Inferior parietal cortex (tissue), 1 donor: ENCODE data around the gene USP11.
A peak's percentile ranks its signal among the peaks of the same experiment; 100 is the strongest.

Source experiments
- DNase-seq: peaks from one replicate; pipeline ENCODE4 v3.0.0-alpha.2; 2016; ENCODE audit errors: extremely low spot score

The USP11 gene

GRCh38 chrX:47224266-47224895 is 8.4 kb upstream of the USP11 start:
- DNase-seq: no peak

GRCh38 chrX:47224896-47225290 is 7.9 kb upstream of the USP11 start:
- DNase-seq: no peak

DNA sequence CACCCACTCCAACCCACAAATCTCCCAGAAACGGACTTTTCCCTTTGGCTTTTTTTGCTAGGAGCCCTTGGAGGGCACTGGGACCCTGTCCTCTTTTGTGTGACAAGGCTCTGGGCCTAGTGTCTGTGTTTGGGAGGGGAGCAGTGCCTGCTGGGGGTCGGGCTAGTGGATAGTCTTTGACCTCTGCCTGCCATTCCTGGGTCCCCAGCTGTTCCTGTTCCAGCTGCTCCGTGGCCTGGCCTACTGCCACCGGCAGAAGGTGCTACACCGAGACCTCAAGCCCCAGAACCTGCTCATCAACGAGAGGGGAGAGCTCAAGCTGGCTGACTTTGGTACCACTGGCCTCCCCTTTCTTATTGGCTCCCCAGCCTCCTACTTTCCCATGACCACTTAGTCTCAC is 6.7 kb upstream of the USP11 start:
- no peak for DNase-seq

GRCh38 chrX:47226531-47227333 is 6.1 kb upstream of the USP11 start:
- DNase-seq: no peak

GRCh38 chrX:47227334-47227583 is 5.5 kb upstream of the USP11 start:
- no peak for DNase-seq

DNA sequence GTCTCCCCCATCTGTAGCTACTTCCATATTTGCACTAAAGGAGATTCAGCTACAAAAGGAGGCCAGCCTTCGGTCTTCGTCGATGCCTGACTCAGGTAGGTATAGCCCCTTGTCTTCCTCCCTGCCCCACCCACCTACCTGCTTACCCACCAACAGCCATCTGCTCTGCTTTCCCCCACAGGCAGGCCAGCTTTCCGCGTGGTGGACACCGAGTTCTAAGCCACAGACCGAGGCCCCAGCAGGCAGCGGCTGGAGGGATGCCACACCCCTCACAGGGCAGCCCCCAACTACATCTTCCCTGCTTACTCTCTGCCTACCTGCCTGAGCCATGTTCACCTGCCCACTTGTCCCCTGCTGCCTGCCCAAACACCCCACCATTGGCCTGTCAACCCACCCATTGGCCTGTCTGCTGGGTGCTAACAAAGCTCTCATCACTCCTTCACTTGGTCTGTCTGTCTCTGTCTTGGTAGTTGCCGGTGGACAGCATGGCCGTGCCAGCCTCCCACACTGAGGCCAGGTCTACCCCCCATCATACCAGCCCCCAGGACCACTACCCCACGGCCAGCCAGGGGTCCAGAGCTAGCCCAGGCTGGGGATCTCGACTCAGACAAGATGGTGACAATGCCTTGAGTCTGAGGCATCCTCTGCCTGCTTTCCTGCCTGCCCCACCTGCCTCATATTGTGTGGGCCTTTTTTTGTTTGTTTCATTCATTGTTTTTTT is 4.1 kb upstream of the USP11 start:
- no peak for DNase-seq

GRCh38 chrX:47229427-47229826 is 3.4 kb upstream of the USP11 start:
- DNase-seq: no peak

DNA sequence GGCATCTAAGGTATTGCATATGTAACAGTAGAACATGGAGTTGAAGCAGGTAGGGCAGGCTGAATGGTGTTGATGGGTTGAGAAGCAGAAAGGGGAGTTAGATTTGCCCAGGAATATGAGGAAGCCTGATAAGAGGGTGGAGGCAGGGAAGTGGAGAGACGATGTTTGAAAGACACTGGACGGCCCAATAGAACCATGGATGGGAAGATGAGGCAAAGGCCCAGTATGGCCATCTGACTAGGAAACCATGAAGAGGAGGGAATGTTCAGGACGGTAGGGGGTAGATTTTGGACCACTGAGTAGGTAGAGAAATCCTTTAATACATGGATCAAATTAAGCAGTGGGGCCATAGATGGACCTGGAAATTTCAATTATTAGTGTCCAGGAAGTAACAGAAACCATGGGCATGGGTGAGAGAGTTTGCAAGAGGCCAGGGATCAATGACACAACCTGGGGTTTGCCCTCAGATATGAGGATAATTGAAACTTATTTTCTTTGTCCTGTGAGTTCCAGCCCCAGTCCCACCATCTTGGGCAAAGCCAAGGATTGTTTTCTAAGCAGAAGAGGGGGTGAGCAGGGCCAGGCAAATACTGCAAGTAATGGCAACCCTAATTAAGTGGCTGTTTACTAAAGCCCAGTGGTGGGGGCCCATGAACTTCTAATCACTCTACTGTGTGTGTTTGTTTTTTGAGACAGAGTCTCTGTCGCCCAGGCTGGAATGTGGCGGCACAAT is 2.5 kb upstream of the USP11 start:
- no peak for DNase-seq

- DNase-seq: no peak
Observed at GRCh38 chrX:47231167-47231566, 1.6 kb upstream of the USP11 start.

DNA sequence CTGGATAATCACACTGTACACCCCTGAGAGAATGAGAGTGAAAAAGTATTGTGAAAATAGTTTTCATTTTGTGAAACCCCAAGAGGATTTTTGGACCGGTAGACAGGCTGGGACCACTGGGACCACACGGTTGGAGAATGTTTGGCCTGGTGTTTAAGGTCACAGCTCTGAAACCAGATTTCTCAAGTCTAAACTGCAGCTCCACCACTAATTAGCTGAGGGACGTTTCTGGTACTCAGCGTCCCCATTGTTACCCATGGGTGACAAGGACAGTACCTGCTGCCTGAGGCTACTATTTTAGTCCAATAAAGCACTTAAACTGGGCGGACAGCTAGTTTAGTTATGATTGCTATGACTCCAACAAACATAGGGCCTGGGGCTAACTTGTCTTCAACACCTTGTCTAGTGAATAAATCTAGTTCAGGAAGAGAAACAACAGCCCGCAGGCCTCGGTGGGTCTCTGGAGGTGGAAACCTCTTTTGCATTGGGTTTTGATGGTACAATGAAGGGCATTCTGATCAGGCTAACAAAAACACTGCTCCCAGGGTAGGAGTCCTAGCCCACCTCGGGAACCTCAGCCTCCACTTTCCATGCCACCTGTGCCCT is 509 bp upstream of the USP11 start:
- no peak for DNase-seq

GRCh38 chrX:47233333-47234113 is 714 bp downstream of the USP11 start:
- DNase-seq: peak; percentile 82

DNA sequence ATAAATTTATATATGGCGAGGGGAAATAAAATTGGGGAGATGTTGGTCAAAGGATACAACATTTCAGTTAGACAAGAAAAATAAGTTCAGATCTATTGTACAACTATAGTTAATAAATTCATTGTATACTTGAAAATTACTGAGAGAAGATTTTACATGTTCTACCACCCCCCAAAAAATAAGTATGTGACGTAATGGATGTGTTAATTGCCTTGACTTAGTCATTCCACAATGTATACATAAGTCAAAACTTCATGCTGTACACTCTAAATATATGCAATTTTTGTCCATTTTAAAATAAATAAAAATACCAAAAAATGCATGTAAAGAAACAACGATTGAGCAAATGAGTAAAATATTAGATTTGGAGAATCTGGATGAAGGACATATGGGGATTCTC is 1.8 kb downstream of the USP11 start:
- no peak for DNase-seq

GRCh38 chrX:47235691-47236103 is 2.9 kb downstream of the USP11 start:
- no peak for DNase-seq

GRCh38 chrX:47239199-47239598 is 6.4 kb downstream of the USP11 start:
- no peak for DNase-seq

GRCh38 chrX:47239898-47240545 is 7.2 kb downstream of the USP11 start:
- no peak for DNase-seq

- no peak for DNase-seq
Observed at GRCh38 chrX:47240619-47241018, 7.8 kb downstream of the USP11 start.

- no peak for DNase-seq
Observed at GRCh38 chrX:47241201-47242011, 8.6 kb downstream of the USP11 start.

GRCh38 chrX:47242321-47242720 is 9.5 kb downstream of the USP11 start:
- no peak for DNase-seq

- DNase-seq: no peak
Observed at GRCh38 chrX:47243351-47243750, 10.5 kb downstream of the USP11 start.

DNA sequence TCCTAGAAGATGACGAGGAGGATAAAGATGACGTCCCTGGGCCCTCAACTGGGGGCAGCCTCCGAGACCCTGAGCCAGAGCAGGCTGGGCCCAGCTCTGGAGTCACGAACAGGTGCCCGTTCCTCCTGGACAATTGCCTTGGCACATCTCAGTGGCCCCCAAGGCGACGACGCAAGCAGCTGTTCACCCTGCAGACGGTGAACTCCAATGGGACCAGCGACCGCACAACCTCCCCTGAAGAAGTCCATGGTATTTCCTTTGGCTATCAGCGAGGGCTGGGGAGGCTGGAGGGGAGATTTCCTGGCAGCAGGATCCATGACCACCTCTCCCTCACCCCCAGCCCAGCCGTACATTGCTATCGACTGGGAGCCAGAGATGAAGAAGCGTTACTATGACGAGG is 11.9 kb downstream of the USP11 start:
- no peak for DNase-seq
